AG04450 (cell line): ENCODE results near the gene LMBRD2. TPM values are rescaled to one million over a fixed set of nuclear protein-coding genes. Genes with fewer than 3 reads are reported as not detected.

ENCODE experiments used
- CTCF ChIA-PET: fragments of 300-600, 350-600 bp; formaldehyde crosslinking; extraction: SDS; loops from one replicate; lab custom pipeline; 2022; ENCODE audit warnings: antibody characterized with exemption, inconsistent platforms; lab: Charles Lee
- POLR2A ChIA-PET: fragments of 350-600 bp; formaldehyde crosslinking; extraction: SDS; loops from one replicate; lab custom pipeline; 2021; ENCODE audit warnings: antibody characterized with exemption, inconsistent platforms; lab: Yijun Ruan, JAX
- DNase-seq: peaks from one replicate; pipeline ENCODE4 v3.0.0-alpha.2; 2011; ENCODE audit warnings: low read depth, low spot score
- H3K27ac ChIP-seq: one replicate; pipeline ENCODE4 v1.5.1; 2012; ENCODE audit warnings: low read depth, low read length, control low read depth
- H3K27me3 ChIP-seq: one replicate; pipeline ENCODE4 v1.6.0; 2012; ENCODE audit warnings: low read length; ENCODE audit not compliant: control insufficient read depth, insufficient read depth
- H3K4me3 ChIP-seq: 2 replicates; pipeline ENCODE4 v1.5.1; 2011; ENCODE audit warnings: mild to moderate bottlenecking, low read depth, low read length, control low read depth
- H3K9me3 ChIP-seq: 2 replicates; pipeline ENCODE4 v1.5.1; 2012; ENCODE audit warnings: low read length; ENCODE audit not compliant: control insufficient read depth, insufficient read depth
- polyA plus RNA-seq: library from polyadenylated mRNA; depleted of rRNA; stranded (reverse); fragments of >200 nt; gene quantifications from 2 replicates; pipeline ENCODE4 v1.2.3, GENCODE V29; 2011
- TF ChIP-seq, protein P1 (sequence below): IDR thresholded peaks from 2 replicates; pipeline ENCODE4 v1.5.1; 2011; ENCODE audit warnings: low read depth, low read length, control low read depth, inconsistent platforms

Gene LMBRD2
- polyA plus RNA-seq, 1 experiment = 5.3 TPM

GRCh38 chr5:36156619-36157018, 4.9 kb upstream of the LMBRD2 start:
- Histone ChIP-seq H3K9me3 (no peaks in the 10 kb centered on the region), H3K27me3 (no peaks in the 10 kb centered on the region), H3K27ac (peak overlapping the region; percentile 68), H3K4me3 (no peak overlapping the region)
- DNase-seq = no peak
- ChIA-PET CTCF (interaction anchor here (2.0 to 3.1 kb wide), 3 partner anchors 21 to 149 kb away, joined by 8 to 11 read pairs (median 9); no protein-coding TSS in a partner anchor), POLR2A (interaction anchor here (1.2 kb wide), 1 partner anchor 71 kb away, joined by 3 read pairs; no protein-coding TSS in a partner anchor)
- TF ChIP-seq, protein P1, sequence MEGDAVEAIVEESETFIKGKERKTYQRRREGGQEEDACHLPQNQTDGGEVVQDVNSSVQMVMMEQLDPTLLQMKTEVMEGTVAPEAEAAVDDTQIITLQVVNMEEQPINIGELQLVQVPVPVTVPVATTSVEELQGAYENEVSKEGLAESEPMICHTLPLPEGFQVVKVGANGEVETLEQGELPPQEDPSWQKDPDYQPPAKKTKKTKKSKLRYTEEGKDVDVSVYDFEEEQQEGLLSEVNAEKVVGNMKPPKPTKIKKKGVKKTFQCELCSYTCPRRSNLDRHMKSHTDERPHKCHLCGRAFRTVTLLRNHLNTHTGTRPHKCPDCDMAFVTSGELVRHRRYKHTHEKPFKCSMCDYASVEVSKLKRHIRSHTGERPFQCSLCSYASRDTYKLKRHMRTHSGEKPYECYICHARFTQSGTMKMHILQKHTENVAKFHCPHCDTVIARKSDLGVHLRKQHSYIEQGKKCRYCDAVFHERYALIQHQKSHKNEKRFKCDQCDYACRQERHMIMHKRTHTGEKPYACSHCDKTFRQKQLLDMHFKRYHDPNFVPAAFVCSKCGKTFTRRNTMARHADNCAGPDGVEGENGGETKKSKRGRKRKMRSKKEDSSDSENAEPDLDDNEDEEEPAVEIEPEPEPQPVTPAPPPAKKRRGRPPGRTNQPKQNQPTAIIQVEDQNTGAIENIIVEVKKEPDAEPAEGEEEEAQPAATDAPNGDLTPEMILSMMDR = no peak

DNA sequence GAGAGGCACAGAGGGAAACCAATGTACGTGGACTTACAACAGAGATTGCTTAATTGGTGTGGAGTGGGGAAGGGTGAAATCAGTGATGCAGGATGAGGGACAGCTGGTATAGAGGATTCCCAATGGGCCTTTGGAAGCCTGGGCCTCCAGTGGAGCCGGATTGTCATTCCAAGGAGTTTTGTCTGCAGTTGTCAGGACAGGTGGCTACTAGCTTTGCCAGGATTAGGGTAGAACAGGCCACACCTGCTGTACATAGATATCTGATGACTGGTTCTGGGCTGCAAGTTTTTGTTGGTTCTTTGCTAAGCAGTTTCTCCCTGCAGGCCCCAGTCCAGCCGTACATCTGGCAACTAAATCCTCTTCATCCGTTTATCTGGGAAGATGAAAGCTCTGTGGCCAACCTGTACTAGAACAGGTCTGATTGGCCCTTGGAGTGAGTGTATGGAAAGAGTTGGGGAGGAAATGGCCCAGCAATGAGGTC, 4.5 kb upstream of the LMBRD2 start:
- TF ChIP-seq, protein P1 = no peak
- Histone ChIP-seq H3K27me3 (no peaks in the 10 kb centered on the region), H3K4me3 (no peak overlapping the region), H3K27ac (peak overlapping the region; percentile 68), H3K9me3 (0 out of 2 replicates have a peak, but pooled peaks cover 2% of the 10 kb centered on the region)
- peak; percentile 43 for DNase-seq
- CTCF ChIA-PET = interaction anchor here (0.8 to 3.1 kb wide), 5 partner anchors 21 to 150 kb away, joined by 3 to 11 read pairs (median 8); no protein-coding TSS in a partner anchor
- POLR2A ChIA-PET = interaction anchor here (1.2 kb wide), 1 partner anchor 72 kb away, joined by 3 read pairs; no protein-coding TSS in a partner anchor

DNA sequence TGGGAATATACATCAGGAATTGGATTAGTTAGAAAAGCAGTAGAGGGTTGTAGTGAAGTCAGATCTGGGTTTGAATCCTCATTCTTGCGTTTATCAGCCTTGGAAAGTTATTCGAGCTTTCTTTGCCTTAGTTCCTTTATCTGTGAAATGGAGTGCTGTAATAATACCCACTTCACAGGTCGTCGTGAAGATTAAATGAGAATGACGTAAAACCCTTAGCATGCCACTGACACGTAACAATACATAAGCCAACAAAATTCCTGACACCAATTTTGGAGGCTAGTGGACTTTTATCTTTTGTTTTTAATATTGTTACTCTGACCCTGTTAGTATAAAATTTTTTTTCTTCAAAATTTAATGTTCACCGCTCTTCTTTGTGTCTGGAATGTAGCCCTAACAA, 3.6 kb upstream of the LMBRD2 start:
- Histone ChIP-seq H3K27ac (no peak overlapping the region), H3K27me3 (no peaks in the 10 kb centered on the region), H3K4me3 (no peak overlapping the region), H3K9me3 (0 out of 2 replicates have a peak, but pooled peaks cover 2% of the 10 kb centered on the region)
- no peak for DNase-seq
- ChIA-PET CTCF (interaction anchor here (1.2 to 3.1 kb wide), 4 partner anchors 22 to 150 kb away, joined by 3 to 11 read pairs (median 8); no protein-coding TSS in a partner anchor), POLR2A (no interaction called here)
- TF ChIP-seq, protein P1 = no peak

GRCh38 chr5:36153726-36154125, 2.0 kb upstream of the LMBRD2 start:
- TF ChIP-seq, protein P1 = no peak
- Histone ChIP-seq H3K27me3 (no peaks in the 10 kb centered on the region), H3K27ac (no peak overlapping the region), H3K9me3 (0 out of 2 replicates have a peak, but pooled peaks cover 2% of the 10 kb centered on the region), H3K4me3 (peak overlapping the region; percentile 82; the same call in 1 of the 2 replicates)
- DNase-seq = no peak
- ChIA-PET POLR2A (interaction anchor here (0.7 kb wide), 1 partner anchor 21 kb away, joined by 3 read pairs; no protein-coding TSS in a partner anchor), CTCF (interaction anchor here (0.6 to 3.7 kb wide), 6 partner anchors 24 to 152 kb away, joined by 3 to 31 read pairs (median 8); partner anchors contain the start of gene NADK2)

DNA sequence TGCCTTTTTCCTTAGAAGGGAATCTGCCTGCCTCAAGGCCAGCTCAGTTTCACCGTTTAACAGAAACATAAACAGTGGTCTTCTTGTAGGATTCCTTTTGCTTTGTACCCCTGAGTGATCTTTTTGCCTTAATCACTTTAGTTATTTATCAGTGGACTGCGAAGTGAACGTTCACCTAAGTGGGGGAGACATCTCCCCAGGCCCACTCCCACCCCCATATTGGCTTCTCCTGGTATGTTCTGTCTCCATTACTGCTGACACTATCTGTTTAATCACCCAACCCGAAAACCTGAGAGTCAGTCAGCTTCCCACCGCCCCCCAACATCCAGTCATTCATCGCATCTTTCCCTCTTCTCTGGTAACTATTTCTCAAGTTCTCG, 1.6 kb upstream of the LMBRD2 start:
- H3K27ac ChIP-seq = no peak overlapping the region
- CTCF ChIA-PET = interaction anchor here (1.0 to 3.7 kb wide), 7 partner anchors 18 to 154 kb away, joined by 3 to 31 read pairs (median 5); partner anchors contain the start of gene NADK2

More for the DNA sequence above, 1.6 kb upstream of the LMBRD2 start:
- H3K4me3 ChIP-seq = peak overlapping the region; percentile 82
- no peak for DNase-seq
- H3K9me3 ChIP-seq = 0 out of 2 replicates have a peak, but pooled peaks cover 2% of the 10 kb centered on the region
- TF ChIP-seq, protein P1 = no peak
- H3K27me3 ChIP-seq = no peaks in the 10 kb centered on the region
- POLR2A ChIA-PET = interaction anchor here (0.7 kb wide), 1 partner anchor 21 kb away, joined by 3 read pairs; no protein-coding TSS in a partner anchor
